OCI-LY1 (cell line): ENCODE results near the gene ICE2.

Experiments used
- H2AFZ ChIP-seq: fragments of 200-600 bp; sonication (generic), shearing (Covaris generic); 2 replicates; pipeline ENCODE4 v1.6.0; 2014; ENCODE audit warnings: antibody characterized with exemption, mild to moderate bottlenecking, low read length
- H3F3A ChIP-seq: fragments of 200-600 bp; sonication (generic), shearing (Covaris generic); 2 replicates; pipeline ENCODE4 v1.6.0; 2014; ENCODE audit warnings: mild to moderate bottlenecking, antibody characterized with exemption, low read length, moderate library complexity; ENCODE audit not compliant: insufficient read depth
- H3K27ac ChIP-seq: fragments of 200-600 bp; sonication (generic); 2 replicates; pipeline ENCODE4 v1.5.1; 2014; ENCODE audit warnings: low read length, mixed run types, mild to moderate bottlenecking, low read depth; ENCODE audit not compliant: poor library complexity, severe bottlenecking
- H3K27me3 ChIP-seq: fragments of 200-600 bp; sonication (generic); 2 replicates; pipeline ENCODE4 v1.6.0; 2014; ENCODE audit warnings: antibody characterized with exemption, mild to moderate bottlenecking, low read length, moderate library complexity; ENCODE audit not compliant: insufficient read depth
- H3K36me3 ChIP-seq: fragments of 200-600 bp; sonication (generic); 2 replicates; pipeline ENCODE4 v1.6.1; 2014; ENCODE audit warnings: mild to moderate bottlenecking, antibody characterized with exemption, low read length, moderate library complexity, mixed read lengths; ENCODE audit not compliant: insufficient read depth
- H3K4me1 ChIP-seq: fragments of 200-600 bp; sonication (generic); 2 replicates; pipeline ENCODE4 v1.5.1; 2014; ENCODE audit warnings: mild to moderate bottlenecking, low read length, moderate library complexity; ENCODE audit not compliant: insufficient read depth, severe bottlenecking
- H3K4me2 ChIP-seq: fragments of 200-600 bp; sonication (generic), shearing (Covaris generic); 2 replicates; pipeline ENCODE4 v1.6.1; 2014; ENCODE audit warnings: low read length
- H3K4me3 ChIP-seq: fragments of 200-600 bp; sonication (generic); 2 replicates; pipeline ENCODE4 v1.5.1; 2014; ENCODE audit warnings: low read length, low read depth, mild to moderate bottlenecking, mixed read lengths; ENCODE audit not compliant: poor library complexity, severe bottlenecking
- H3K79me2 ChIP-seq: fragments of 200-600 bp; shearing (Covaris generic); 2 replicates; pipeline ENCODE4 v1.6.1; 2016; ENCODE audit warnings: mixed run types, low read length, mixed read lengths; ENCODE audit not compliant: insufficient read depth
- H3K9ac ChIP-seq: fragments of 200-600 bp; sonication (generic), shearing (Covaris generic); 2 replicates; pipeline ENCODE4 v1.6.1; 2014; ENCODE audit warnings: mild to moderate bottlenecking, low read length, mixed read lengths
- H3K9me2 ChIP-seq: fragments of 200-600 bp; sonication (generic), shearing (Covaris generic); 2 replicates; pipeline ENCODE4 v1.6.1; 2014; ENCODE audit warnings: low read depth, mild to moderate bottlenecking, low read length, mixed read lengths
- H3K9me3 ChIP-seq: fragments of 200-600 bp; shearing (Covaris generic); 2 replicates; pipeline ENCODE4 v1.6.1; 2014; ENCODE audit warnings: low read length, mixed read lengths
- H4K20me1 ChIP-seq: fragments of 200-600 bp; sonication (generic), shearing (Covaris generic); 2 replicates; pipeline ENCODE4 v1.6.0; 2016; ENCODE audit warnings: mild to moderate bottlenecking, low read length; ENCODE audit not compliant: insufficient read depth
- CTCF ChIP-seq: fragments of 200-600 bp; sonication (generic), shearing (Covaris generic); IDR thresholded peaks from 2 replicates; pipeline ENCODE4 v1.5.1; 2017; ENCODE audit warnings: mild to moderate bottlenecking, antibody characterized with exemption, low read length, moderate library complexity, mixed read lengths
- EZH2 ChIP-seq: fragments of 200-600 bp; sonication (generic), shearing (Covaris generic); IDR thresholded peaks from 2 replicates; pipeline ENCODE4 v1.8.0; 2017; ENCODE audit warnings: borderline replicate concordance, mixed run types, mild to moderate bottlenecking, antibody characterized with exemption, low read length, moderate library complexity, mixed read lengths

The ICE2 gene

GRCh38 chr15:60374628-60375081 lies 104.3 kb downstream of the ICE2 start:
- Histone ChIP-seq H3K4me3 (no peak overlapping the region), H3F3A (no peaks in the 10 kb centered on the region), H3K4me1 (no peaks in the 10 kb centered on the region), H3K36me3 (no peaks in the 10 kb centered on the region), H3K9me3 (no peaks in the 10 kb centered on the region), H3K4me2 (no peak overlapping the region), H3K79me2 (no peaks in the 10 kb centered on the region), H2AFZ (no peak overlapping the region), H3K9me2 (no peaks in the 10 kb centered on the region), H3K27ac (no peak overlapping the region), H4K20me1 (no peaks in the 10 kb centered on the region), H3K27me3 (no peaks in the 10 kb centered on the region), H3K9ac (no peak overlapping the region)
- TF ChIP-seq EZH2 = no peak

GRCh38 chr15:60374209-60374608 lies 104.7 kb downstream of the ICE2 start:
- Histone ChIP-seq H3K9me3 (no peaks in the 10 kb centered on the region), H3K79me2 (no peaks in the 10 kb centered on the region), H3F3A (no peaks in the 10 kb centered on the region), H3K27me3 (no peaks in the 10 kb centered on the region), H3K4me3 (no peak overlapping the region), H3K9me2 (no peaks in the 10 kb centered on the region), H3K9ac (no peak overlapping the region), H4K20me1 (no peaks in the 10 kb centered on the region), H2AFZ (no peak overlapping the region), H3K36me3 (no peaks in the 10 kb centered on the region), H3K4me1 (no peaks in the 10 kb centered on the region), H3K4me2 (no peak overlapping the region), H3K27ac (no peak overlapping the region)
- TF ChIP-seq CTCF = no peak
- no peak for TF ChIP-seq EZH2

GRCh38 chr15:60373745-60374144 lies 105.2 kb downstream of the ICE2 start:
- Histone ChIP-seq H3K4me3 (no peak overlapping the region), H3K9me3 (no peaks in the 10 kb centered on the region), H3K27ac (no peak overlapping the region), H2AFZ (no peak overlapping the region), H3K4me1 (no peaks in the 10 kb centered on the region), H4K20me1 (no peaks in the 10 kb centered on the region), H3F3A (no peaks in the 10 kb centered on the region), H3K9me2 (no peaks in the 10 kb centered on the region), H3K27me3 (no peaks in the 10 kb centered on the region), H3K9ac (no peak overlapping the region), H3K4me2 (no peak overlapping the region), H3K36me3 (no peaks in the 10 kb centered on the region), H3K79me2 (no peaks in the 10 kb centered on the region)
- TF ChIP-seq CTCF = no peak
- TF ChIP-seq EZH2 = no peak

GRCh38 chr15:60373327-60373726 lies 105.6 kb downstream of the ICE2 start:
- no peaks in the 10 kb centered on the region for H3K36me3 ChIP-seq
- H3K9me3 ChIP-seq = no peaks in the 10 kb centered on the region
- no peak overlapping the region for H3K4me2 ChIP-seq
- H4K20me1 ChIP-seq = no peaks in the 10 kb centered on the region
- H3K27ac ChIP-seq = no peak overlapping the region
- no peaks in the 10 kb centered on the region for H3K9me2 ChIP-seq
- H3K9ac ChIP-seq = no peak overlapping the region
- H3K4me3 ChIP-seq = no peak overlapping the region
- no peak overlapping the region for H2AFZ ChIP-seq
- no peaks in the 10 kb centered on the region for H3K4me1 ChIP-seq
- H3F3A ChIP-seq = no peaks in the 10 kb centered on the region
- H3K79me2 ChIP-seq = no peaks in the 10 kb centered on the region
- TF ChIP-seq EZH2 (no peak), CTCF (no peak)
- H3K27me3 ChIP-seq = no peaks in the 10 kb centered on the region
